HG03342 (cell line): ENCODE data around the gene GBE1.

Experiments
- ATAC-seq: cut with Tn5 transposase; IDR thresholded peaks from one replicate; pipeline ENCODE4 v1.9.1; 2021; ENCODE audit warnings: mild to moderate bottlenecking, moderate library complexity; ENCODE audit not compliant: unreplicated experiment

Gene GBE1

DNA sequence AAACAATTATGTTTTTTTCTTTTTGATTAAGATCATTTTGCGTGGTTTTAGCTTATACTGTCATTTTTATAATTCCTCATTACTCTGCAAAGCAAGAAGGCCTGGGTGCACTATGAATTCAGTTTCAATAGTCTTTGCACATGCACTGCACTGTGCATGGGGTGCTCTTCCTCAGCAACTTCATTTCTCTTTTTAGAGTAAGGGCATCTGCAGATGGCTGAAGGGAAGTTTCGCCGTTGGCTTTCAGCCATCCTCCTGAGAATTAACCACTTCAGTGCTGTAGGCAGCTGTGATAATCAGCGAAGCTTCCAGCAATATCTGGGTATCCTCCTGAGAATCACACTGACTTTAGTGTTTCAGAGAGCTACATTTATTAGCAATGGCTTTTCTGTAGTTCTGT lies 284.8 kb downstream of the GBE1 start:
- ATAC-seq = no peak

GRCh38 chr3:81472600-81473362 lies 288.7 kb downstream of the GBE1 start:
- no peak for ATAC-seq

GRCh38 chr3:81470524-81471278 lies 290.7 kb downstream of the GBE1 start:
- ATAC-seq = no peak

GRCh38 chr3:81468391-81468790 lies 293.1 kb downstream of the GBE1 start:
- ATAC-seq = no peak

DNA sequence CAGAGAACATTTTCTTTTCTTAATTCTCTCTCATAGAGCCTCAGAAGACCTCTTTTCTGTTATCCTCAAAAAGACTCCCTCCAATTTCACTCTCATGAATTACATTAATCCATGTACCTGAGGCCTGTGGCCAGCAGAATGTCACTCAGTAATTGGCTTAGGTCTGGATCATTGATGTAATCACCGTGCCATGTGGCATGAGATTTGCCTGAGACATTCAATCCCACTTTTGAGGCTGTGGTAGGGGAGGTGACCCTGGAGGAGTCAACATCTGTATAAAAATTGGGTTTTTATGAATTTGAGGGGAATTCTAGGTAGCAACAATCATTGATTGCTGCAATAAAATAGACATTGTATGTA lies 295.3 kb downstream of the GBE1 start:
- no peak for ATAC-seq

DNA sequence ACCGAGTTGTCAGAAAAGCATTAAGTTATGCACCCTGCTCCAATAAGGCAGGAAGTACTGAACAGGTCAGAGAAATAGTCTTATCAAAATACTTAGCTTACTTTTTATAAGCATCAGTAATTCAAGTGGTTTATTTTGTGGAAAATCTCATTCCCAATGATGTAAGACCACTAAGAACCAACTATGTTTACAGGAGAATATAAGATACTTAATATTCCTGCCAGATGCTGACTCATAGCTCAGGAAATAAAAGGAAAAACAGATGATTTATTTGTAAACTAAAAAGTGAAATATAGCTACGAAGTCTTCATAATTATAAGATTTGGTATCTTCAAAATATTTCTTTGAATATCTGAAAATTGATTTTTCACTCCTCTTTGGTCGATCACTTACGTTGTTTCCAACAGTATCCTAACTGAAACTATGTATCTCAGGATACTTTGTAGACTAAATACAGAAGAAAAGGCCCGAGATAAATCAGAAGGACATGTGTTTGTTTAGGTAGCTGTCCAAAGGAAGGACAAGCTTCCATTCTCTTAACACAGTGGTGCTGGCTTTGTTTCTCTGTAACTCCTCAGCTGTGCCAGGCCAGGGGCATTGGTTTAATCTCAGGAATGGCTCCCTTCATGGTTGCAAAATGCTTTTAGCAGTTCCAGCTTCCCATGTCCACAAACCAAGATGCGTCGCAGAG lies 295.8 kb downstream of the GBE1 start:
- ATAC-seq = no peak

GRCh38 chr3:81463781-81464180 lies 297.7 kb downstream of the GBE1 start:
- ATAC-seq = no peak

GRCh38 chr3:81462921-81463320 lies 298.5 kb downstream of the GBE1 start:
- ATAC-seq = no peak

GRCh38 chr3:81459733-81460132 lies 301.7 kb downstream of the GBE1 start:
- ATAC-seq = no peak

DNA sequence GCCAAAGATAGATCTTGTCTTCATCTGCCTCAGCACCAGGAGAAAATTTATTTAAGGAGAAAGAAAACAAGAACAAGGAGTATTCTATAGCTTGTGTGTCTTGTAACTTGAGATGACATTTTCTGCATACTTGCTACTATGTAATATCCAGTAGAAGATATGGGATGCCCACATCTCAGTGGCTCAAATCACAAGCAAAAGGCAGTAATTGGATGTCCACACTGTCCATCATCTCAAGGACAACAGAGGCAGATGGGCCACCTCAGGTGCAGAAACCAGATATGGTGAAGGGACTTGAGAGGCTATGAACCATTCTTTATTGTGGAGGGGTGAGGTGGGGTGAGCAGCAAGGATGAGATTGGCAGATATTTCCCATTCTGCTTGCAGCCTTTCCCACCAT lies 309.0 kb downstream of the GBE1 start:
- no peak for ATAC-seq

GRCh38 chr3:81451611-81452010 lies 309.8 kb downstream of the GBE1 start:
- no peak for ATAC-seq

- no peak for ATAC-seq
Measured at GRCh38 chr3:81451140-81451539, 310.3 kb downstream of the GBE1 start.

DNA sequence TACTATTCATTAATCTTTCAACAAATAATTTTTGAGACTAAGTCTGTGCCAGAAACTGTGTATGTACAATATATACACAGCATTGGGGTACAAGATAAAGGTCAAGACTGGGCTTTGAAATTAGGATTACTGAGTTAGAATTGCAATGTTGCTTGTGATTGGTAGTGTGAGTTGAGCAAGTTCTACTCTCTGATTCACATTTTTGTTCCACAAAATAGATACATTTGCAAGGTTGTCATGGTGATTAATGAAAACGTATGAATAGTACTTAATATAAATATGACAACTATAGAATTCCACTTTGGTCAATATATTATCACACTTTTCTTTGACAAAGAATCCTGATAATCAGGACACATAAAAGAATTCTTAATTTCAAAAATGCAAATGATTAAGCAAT lies 314.6 kb downstream of the GBE1 start:
- ATAC-seq = no peak

- no peak for ATAC-seq
Measured at GRCh38 chr3:81445712-81446111, 315.7 kb downstream of the GBE1 start.

DNA sequence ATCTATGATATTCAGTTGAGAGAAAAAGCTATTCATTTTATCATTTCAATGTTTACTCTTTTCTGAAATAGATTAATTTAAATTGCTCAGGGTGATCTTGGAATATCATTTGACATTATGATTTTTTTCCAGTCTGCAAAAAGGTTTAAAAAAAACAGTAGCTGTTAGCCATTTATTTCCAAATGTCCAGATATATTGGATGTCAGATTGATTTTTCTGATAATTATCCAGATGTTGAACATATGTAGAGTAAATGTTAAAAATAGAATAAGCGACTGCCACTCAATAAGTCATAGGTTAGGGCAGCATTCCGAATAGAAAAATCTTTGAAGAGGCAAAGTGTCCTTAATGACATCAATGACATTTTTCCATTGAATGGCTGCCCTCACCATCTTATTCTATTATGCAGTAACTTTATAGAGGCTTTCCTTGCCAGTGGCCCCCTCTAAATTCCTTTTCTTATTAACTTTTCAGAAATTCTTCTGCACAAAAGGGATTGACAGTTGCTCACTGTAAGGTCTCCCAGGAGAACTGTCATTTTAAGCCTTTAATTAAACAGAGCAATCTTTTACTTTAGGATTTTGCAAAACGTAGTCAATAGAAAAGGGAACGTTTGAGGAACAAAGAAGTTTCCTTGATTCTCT lies 316.5 kb downstream of the GBE1 start:
- no peak for ATAC-seq

GRCh38 chr3:81443958-81444357 lies 317.5 kb downstream of the GBE1 start:
- no peak for ATAC-seq

- no peak for ATAC-seq
Measured at GRCh38 chr3:81443457-81443782, 318.0 kb downstream of the GBE1 start.

DNA sequence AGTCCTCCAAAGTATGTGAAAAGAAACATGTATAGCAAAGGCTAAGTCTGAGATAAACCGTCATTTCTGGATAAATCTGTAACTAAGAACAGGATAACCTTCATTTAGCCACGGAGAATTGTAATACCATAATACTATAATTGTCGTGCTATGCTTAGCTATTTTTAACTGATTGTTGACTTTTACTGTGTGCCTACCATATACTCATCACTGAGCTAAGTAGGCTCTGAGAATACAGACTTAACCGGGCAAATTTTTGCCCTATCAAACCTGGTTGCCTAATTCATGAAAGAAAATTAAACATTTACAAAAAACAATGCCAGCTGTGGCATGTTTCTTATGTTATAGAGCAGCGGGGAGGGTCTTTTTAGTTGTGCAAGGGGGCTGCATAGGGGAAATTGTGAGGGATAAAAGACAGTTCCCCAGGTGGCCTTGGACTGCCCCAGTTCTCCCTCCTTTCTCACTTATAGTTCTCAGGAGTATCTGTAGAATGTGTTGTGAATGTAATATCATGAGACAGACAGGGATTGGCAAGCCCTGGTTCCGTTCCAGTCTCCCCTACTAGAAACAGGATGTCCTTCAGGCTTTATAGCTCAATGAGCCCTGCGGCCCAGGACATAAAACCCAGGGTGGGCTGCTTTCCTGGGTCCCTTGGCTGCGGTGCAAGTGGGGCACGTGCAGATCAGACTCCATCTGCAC lies 318.5 kb downstream of the GBE1 start:
- ATAC-seq = no peak

DNA sequence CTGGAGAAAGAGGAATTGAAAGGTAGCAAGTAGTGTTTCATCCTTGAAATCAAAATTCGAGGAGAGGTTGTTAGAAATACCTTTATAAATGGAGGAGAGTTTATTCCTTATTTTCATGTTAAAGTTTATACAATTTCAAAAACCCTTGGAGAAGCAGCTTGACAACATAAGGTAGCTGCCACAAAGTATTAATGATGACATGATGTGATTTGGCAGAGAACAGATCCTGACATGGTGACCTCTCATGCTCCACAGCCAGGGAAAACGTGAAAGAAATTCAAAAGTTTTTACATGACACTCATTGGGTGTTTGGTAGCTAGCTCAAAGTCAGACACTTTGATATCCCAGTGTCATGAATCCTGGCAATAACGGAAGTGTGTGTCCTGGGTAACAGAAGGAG lies 320.8 kb downstream of the GBE1 start:
- ATAC-seq = no peak
